GM18867 (cell line): ENCODE measurements around the gene AMBP.

Experiments
- ATAC-seq: cut with Tn5 transposase; IDR thresholded peaks from one replicate; pipeline ENCODE4 v1.9.1; 2021; ENCODE audit warnings: mild to moderate bottlenecking, moderate library complexity; ENCODE audit not compliant: unreplicated experiment

AMBP gene

GRCh38 chr9:114034196-114034595 lies 43.9 kb downstream of the AMBP start:
- no peak for ATAC-seq

DNA sequence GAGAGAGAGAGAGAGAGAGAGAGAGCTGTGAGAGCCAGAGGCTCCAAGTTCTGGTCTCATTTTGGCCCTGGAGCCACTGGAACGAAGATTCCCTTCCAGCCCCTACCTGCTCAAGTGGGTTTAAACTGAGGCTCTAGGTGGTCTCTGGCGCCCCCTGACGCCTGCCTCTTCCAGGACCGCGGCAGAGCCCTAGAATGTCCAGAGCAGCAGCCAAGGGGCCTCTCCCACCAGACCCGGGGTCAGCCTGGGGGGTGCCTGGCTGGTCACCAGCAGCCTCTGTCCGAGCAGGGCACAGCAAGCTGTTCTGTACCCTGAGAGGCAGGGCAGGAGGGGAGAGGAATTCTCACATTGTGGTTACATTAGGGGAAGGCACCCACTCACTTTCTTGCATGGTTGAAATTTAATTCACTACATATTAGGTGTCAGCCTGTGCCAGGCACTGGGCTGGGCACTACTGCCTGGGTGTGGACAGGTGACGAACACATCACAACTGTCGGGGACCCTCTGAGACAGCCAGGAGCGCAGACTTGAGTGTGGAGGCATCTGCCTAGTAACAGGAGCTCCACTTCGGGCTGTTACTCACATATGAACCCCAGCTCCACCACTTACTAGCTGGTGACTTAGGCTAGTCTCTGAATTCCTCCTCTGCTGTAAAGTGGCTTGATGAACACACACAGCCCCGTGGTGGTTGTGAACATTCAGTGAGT lies 44.5 kb downstream of the AMBP start:
- no peak for ATAC-seq

DNA sequence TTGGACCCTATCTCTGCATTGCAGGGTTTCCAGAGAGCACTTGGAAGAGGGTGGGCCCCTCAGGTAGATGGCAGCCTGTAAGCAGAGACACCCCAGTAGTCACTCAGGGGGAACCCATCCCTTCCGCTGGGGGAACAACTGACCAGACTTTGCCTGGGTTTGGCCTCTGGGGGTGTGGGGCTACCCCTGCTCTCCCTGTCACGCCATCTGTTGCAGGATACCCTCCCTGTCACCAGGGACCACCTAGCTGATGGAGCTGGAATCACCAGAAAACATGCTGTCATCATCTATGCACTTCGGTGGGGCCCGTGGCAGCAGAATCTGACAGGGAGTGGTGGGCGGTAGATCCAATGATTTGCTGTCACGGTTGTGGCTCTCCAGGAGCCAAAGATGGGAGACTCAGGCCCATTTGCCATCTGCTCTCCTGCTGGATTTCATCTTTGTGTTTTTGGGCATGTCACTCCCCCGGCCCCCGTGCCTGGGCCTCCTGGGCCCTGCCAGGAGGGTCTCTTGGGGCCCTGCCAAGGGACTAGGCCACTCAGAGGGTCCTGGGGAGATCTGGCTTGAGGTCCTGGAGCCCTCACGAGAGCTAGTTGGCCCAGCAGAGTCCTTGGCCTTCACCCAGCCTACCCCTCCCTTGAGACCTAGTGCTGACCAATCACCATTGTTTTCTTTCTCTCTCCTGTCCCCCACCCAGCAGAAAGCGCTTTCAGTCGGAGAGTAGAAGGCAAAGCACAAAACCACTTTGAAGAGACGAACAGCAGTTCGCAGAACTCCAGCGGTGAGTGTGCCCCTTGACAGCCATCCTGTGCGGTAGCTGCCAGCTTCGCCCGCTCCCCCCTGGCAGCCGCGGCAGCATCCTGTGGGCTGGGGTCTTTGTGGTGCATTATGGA lies 45.9 kb downstream of the AMBP start:
- ATAC-seq = no peak

GRCh38 chr9:114031037-114031630 lies 47.0 kb downstream of the AMBP start:
- ATAC-seq = no peak

DNA sequence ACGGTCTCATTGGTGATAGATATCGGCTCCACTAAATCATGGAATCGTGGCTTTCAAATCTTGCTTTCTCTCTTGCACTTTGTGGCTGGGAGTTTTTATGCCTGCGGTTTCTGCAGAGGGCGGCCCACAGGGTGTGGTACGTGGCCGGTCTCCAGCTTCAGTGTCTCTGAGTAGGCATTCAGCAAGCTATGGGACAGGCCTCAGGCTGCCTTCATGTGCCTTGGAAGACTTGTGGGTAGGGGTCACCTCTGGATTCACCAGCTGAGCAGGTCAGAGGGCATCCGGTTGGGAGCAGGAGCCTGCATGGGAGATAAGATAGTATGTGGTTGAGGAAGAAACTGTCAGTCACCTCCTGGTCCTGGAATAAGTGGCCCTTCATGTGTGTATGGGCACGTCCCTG lies 47.7 kb downstream of the AMBP start:
- ATAC-seq = no peak

DNA sequence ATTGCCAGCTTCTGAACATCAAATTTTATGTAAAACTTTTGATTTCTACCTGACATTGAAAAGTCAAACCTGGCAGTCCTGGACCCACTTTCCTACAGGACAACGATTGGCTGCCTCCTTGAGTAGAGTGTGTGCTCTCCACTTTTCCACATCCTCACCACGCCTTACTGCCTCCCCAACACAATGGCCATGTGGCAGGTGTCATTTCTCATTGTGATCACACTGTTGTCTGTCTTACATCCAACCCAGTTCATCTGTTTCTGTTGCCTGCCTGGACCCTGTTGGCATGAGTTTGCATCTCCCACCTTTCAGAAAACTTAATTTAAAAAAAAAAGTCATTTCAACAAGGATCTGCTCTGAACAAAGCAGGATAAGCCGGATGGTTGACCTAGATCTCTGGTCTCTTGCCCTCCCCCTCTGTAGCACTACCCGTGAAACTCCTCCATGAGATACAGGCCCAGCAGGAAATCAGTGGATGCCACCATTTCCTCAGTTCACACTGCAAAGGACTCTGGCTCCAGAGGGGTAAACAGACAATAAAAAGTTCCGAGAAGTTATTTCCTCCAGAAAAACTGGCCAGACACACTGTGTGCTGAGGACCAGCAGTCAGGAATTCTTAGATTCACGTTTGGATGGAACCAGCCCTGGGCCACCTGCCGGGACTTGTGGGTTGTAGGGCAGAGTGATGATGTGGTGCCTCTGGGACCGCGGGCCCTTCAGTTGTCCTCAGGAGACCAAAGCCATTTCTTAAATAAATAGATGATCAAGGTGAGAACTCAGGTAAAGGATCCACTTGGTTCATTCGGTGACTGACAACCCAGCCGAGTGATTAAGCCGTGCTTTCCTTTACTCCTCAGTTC lies 48.6 kb downstream of the AMBP start:
- ATAC-seq = no peak

GRCh38 chr9:114028646-114029045 lies 49.5 kb downstream of the AMBP start:
- no peak for ATAC-seq

GRCh38 chr9:114027863-114028465 lies 50.1 kb downstream of the AMBP start:
- ATAC-seq = no peak

GRCh38 chr9:114027159-114027862 lies 50.8 kb downstream of the AMBP start:
- ATAC-seq = no peak

- ATAC-seq = no peak
Measured at GRCh38 chr9:114026335-114026734, 51.8 kb downstream of the AMBP start.

GRCh38 chr9:114025760-114026159 lies 52.3 kb downstream of the AMBP start:
- no peak for ATAC-seq

- no peak for ATAC-seq
Measured at GRCh38 chr9:114025196-114025753, 52.8 kb downstream of the AMBP start.

GRCh38 chr9:114023961-114024360 lies 54.1 kb downstream of the AMBP start:
- no peak for ATAC-seq

DNA sequence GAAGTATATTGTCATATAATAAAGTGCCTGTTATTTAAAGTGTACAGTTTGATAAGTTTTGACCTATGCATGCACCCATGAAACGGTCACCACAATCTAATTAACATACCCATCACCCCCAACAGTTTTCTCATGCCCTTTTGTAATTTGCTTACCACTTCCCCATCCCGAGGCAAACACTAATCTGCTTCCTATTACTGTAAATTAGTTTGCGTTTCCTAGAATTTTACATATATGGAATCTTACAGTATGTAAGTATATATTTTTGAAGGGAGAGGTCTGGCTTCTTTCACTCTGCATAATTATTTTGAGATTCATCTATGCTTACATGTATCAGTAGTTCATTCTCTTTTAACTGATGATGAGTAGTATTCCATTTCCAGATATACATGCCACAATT lies 56.5 kb downstream of the AMBP start:
- ATAC-seq = no peak

- ATAC-seq = no peak
Measured at GRCh38 chr9:114017741-114018715, 60.1 kb downstream of the AMBP start.

DNA sequence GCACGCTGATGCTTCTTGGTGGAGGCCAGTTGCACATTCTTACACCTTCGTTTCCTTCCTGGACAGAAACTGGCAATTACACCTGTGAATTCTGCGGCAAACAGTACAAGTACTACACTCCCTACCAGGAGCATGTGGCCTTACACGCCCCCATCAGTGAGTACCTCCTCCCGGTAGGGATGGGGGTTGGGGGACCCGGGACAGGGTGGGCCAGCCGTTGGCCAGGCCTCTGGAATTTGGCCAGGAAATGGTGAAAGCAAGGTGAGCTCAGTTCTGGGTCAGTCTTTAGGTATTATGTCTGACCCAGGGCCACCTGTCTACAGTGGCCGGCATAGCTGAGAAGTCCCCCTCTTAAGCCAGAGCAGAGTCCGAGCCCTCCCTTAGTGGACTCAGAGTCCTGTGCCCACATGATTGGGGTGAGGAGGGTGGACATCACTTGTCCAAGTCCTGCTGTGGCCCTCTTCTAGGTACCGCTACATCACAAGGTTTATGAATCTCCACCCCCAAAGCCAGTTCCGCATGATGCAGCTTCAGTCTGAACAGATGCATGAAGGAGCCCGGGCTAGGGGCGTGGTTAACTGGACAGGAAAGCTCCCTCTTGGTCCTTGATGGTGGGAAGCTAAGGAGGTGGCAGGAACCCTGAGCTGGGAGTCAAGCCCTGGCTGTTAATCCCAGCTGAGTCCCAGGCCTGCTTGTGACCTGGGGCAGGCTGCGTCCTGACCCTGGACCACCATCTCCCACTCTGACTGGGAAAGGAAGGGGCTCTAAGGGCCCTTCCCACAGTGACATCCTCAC lies 61.3 kb downstream of the AMBP start:
- no peak for ATAC-seq

- no peak for ATAC-seq
Measured at GRCh38 chr9:114016101-114016500, 62.0 kb downstream of the AMBP start.

DNA sequence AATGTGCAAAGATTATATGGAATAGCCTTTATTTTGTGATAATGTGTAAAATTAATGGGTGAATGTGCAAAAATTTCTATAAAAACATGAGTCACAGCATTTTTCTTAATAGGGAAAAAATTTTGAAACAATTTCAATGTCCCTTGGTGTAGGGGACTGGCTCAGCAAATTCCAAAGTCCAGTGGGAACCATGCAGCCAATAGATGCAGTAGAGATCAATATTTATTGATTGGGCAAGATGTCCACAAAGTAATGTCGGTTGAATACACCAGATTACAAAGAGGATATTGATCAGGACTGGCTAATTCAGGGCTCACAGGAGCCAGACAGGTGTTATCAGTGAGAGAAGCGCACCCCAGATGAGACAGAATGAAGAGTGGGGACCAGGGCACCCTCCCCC lies 62.5 kb downstream of the AMBP start:
- no peak for ATAC-seq
